GM19463 (cell line): Measurements from ENCODE around the gene SDC1.
"Not testable (repeated sequence)": the region's sequence is repeated elsewhere in the genome, so short reads cannot be mapped to it uniquely, and the experiment has no call there.

Source experiments
- ATAC-seq: cut with Tn5 transposase; IDR thresholded peaks from one replicate; pipeline ENCODE4 v1.9.1; 2021; ENCODE audit warnings: mild to moderate bottlenecking, moderate library complexity; ENCODE audit not compliant: unreplicated experiment

Gene SDC1

DNA sequence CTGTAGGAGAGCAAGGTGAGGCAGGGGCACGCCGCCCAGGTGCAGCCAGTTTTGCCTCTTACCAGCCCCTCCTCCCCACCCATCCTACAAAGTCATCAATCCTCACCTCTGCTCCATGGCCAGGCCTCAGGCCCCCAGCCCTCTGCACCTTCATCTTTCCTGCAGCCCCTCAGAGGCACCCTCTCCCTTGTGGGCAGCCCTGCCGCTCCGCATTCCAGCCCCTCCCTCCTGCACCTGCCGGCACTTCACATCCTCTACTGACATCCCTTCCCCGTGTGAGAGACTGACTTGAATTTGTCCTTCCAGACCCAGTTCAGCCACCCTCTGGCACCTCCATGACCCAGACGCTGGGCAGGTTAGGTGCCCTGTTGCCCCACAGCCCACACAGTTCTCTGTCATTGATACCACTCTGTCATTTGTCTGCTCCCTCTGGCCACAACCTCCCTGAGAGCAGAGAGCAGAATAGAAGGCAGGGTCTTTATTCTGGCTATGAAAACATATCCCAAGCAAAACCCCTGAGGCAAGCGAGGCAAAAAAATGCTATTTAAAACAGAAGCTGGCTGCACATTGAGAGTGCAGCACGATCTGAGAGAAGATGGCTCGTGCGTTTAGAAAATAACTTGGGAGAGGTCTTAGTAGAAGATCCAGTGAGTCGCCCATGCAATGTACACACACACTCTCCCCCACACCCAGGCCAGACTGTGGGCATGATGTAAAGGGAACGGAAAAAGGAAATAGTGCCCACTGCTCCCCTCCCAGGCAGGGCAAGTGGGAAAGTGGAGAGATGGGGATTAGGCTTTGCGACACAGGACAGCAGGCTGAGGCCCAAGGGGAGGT lies 25.9 kb downstream of the SDC1 start:
- ATAC-seq = no peak

DNA sequence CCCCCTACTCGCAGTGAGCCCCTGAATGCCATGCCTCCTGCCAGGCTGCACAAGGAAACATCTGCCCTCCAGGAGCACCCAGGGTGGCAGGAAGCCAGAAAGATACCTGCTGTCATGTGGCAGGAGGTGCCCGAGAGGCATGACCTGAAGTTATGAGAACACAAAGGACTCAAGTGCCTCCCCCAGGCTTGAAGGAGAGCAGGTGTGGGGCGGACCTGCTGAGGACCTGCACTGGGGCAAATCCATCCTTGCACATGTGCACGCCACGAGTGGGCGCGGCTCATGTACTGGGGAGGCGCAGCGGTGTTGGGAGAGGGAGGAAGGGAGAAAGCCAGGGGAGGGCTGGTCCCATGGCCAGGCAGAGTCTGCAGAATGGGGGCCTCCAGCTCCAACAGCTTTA lies 26.9 kb downstream of the SDC1 start:
- no peak for ATAC-seq

GRCh38 chr2:20197192-20197591 lies 27.7 kb downstream of the SDC1 start:
- no peak for ATAC-seq

- no peak for ATAC-seq
Observed at GRCh38 chr2:20196657-20197161, 28.2 kb downstream of the SDC1 start.

DNA sequence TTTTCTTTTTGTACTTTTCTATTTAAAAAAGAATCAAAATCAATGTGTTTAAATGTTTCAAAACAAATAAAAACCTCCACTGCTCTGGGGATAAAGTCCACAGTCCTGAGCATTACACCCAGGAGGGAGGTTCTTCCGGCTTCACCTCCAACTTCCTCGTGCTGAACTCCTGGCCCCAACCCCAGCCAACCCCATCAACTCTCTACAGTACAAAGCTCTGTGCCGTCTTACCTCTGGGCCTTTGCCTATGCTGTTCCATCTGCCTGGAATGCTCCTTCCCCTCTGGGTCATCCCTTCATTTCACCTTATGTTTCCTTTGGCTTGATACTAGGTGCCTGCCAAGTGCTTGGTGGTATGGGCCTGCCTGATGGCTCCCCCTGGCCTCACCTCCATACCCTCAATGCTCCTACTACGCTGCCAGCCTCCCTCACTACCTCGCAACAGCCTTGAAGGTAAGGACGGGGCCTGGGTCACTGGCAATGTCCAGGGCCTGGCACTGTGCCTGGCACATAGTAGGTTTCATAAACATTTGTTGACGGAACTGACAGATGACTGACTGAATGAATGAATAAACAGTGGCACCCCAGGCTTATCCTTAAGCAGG lies 28.8 kb downstream of the SDC1 start:
- no peak for ATAC-seq

DNA sequence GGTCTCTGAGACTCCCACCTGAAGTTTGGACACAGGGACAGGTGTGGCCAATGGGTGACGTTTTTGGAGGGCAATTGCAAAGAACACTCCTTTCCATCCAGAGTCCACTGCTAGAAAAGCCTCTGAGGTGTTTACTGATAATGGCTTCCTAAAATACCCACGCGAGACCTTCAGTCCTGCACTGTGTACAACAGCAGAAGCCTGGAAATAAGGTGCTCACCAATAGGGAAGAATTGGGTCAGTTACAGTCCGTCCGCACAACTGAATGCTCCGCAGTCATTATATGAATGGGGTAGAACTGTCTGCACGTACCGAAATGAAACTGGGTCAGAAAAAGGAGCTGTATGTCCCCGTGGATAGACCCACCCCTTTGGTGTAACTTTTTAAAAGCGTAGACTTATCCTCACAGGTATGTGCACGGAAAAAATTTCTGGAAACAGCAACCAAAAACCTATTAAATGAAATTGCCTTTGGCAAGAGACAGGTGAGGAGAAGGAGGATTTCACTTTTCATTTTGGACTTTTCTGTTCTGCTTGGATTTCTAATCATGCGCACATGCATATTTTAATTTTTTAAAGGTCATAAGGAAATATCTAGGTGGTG lies 29.4 kb downstream of the SDC1 start:
- ATAC-seq = no peak

GRCh38 chr2:20195016-20195411 lies 29.9 kb downstream of the SDC1 start:
- ATAC-seq = not testable (repeated sequence)

- ATAC-seq = no peak
Observed at GRCh38 chr2:20194097-20195015, 30.6 kb downstream of the SDC1 start.

- no peak for ATAC-seq
Observed at GRCh38 chr2:20193185-20193584, 31.7 kb downstream of the SDC1 start.

DNA sequence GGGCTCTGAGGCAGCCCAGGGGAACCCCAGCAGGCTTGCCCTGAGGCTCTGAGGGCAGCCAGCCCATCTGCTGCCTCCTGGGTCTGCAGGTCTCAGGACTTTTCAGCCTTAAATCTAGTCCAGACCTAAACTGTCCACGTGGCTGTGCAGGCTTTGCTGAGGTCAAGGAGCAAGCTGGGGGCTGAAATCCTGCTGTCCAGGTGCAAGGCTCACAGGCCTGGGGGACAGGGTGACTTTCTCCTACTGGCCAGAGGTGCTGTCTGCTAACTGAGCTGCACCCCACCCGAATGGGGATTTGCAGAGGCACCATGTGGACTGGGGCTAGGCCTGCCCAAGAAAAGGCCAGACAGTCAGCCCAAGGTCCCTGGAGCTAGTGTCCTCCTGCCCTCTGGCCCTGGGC lies 32.1 kb downstream of the SDC1 start:
- no peak for ATAC-seq

DNA sequence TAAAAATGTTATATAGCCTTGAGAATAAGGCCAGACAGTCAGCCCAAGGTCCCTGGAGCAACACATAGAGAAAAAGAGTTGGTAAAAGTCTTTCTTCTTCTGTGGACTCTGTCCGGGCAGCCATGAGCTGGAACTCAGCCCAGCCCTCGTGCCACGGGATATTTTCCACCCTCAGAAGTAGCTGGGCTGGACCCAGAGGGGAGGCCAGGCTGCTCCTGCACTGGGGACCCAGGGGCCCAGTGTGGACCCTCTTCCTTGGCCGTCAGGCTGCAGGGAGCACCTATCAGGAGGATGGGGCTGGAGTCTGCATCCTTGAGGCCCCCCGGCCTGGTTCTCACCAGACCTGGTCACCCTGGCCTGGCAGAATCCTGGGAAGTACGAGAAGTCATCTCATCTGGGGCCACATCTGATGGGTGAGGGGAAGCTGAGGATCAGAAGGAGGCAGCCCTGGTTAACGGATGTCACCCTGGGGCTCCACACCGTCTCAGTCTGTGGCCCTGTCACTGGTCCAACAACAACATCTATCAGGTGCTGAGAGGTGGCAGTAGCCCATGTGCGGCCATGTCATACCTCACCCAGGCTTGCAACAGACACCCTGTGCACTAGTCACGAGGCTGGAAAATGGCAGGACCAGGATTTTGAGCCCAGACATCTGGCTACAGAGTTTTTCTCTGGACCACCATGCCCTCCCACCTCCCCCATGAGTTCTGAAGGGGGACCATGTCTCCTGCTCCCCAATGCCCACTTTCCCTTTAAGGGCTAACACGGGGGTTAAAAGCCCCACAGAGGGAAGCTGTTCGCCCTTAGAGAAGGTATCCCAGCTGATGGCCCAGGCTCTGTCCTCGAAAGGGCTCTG lies 33.0 kb downstream of the SDC1 start:
- no peak for ATAC-seq

GRCh38 chr2:20190876-20191713 lies 33.8 kb downstream of the SDC1 start:
- no peak for ATAC-seq

GRCh38 chr2:20190170-20190569 lies 34.8 kb downstream of the SDC1 start:
- no peak for ATAC-seq

DNA sequence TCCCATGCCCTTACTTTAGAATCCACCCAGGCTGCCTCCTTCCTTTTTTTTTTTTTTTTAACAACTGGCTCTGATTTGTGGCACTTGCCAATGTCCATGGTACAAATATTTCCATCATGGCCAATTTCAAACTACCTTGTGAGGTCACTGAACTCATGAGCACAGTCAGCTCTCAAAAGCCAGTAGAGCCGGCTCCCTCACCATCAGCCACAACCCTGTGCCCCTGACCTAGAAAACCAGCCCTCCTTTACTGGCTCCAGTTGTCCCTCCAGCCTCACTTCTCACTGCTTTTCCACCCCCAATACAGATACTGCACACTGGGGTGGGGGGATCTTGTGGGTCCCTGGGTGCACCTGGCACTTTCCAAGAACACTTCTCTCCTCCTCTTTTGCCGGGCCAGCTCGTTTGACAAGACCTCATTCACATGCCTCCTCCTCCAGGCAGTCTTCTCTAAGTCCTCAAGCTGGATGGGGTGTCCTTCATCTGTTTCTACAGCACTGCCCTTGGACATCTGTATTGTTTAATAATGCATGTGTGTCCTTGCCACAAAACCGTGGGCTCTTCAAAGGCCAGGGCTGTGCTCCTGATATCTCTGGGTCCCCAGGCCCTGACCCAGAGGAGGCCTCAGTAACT lies 35.5 kb downstream of the SDC1 start:
- no peak for ATAC-seq

DNA sequence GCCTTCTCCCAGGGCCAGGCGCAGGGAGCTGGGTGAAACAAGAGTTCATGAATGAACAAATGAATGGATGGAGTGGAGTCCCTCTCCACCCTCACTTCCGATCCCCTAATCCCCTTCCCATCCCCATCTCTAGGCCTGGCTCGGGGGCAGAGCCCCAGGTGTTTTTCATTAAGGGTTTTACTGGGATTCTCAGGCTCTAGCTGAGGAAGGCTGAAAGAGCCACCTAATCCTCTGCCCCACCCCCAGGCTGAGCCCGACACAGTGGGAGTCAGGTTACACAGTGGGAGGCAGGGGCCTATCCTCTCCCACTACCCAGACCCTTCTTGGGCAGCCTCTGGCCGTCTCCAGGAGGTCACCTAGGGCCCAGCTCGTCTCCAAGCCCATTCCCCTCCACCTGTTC lies 36.1 kb downstream of the SDC1 start:
- no peak for ATAC-seq

GRCh38 chr2:20188201-20188600 lies 36.7 kb downstream of the SDC1 start:
- no peak for ATAC-seq

DNA sequence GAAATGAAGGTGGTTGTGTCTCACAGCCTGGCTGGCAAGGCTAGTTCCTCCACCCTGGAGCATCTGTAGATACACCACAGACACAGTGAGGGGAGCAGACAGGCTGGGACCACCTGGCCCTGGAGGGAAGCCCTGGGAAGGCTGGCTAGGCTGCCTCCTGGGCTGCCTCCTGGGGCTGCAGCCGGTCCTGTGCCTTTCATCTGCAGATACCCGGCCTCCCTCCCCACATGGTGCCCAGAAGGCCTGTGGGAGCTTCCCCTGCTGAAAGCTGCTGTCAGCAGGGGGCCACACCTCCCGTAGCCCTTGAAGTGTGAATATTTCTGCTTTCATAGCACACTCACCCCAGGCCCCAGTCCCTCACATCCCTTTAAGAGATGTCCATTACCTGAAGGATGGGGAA lies 37.6 kb downstream of the SDC1 start:
- ATAC-seq = no peak

DNA sequence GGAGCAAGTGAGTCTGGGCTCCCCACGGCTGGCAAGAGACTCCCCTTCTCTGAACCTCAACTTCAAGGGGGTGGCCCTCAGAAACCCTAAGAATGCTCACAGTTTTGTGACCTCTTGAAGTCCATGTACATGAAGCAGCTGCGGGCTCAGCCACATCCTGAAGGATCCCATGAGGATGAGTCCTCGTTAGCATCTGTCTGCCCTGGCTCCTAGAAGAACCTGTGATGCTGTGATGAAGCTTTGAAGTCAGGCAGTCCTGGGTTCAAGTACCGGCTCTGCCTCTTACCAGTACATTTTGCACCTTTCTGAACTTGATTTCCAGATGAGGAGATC lies 38.1 kb downstream of the SDC1 start:
- no peak for ATAC-seq
